ENCODE measurements around the gene C9orf85. TPM values are rescaled to one million over a fixed set of nuclear protein-coding genes. Genes with fewer than 3 reads are reported as not detected.

C9orf85 gene
- polyA plus RNA-seq, 1 experiment = 16.1 TPM

- CTCF ChIA-PET = interaction anchor here (0.6 kb wide), 1 partner anchor 437 kb away, joined by 3 read pairs; no protein-coding TSS in a partner anchor
- H3K36me3 ChIP-seq (ENCODE audit: control insufficient read depth, insufficient read depth, low read length) = peaks cover 1% of the 10 kb centered on the region; the same call in 1 of the 2 replicates
- TF ChIP-seq CTCF (IDR thresholded peaks at IDR 0.05; ENCODE audit: insufficient read depth, low read depth, low read length) = no peak
- H3K27me3 ChIP-seq (ENCODE audit: control insufficient read depth, insufficient read depth, low read length) = no peaks in the 10 kb centered on the region
- no peak for DNase-seq (ENCODE audit: low read depth)
- POLR2A ChIA-PET = no interaction called here
- no peak overlapping the region for H3K4me3 ChIP-seq (ENCODE audit: low read depth, low read length)
Observed at GRCh38 chr9:71878327-71879274, 32.8 kb upstream of the C9orf85 start.

GRCh38 chr9:71879644-71880174, 31.7 kb upstream of the C9orf85 start:
- no peaks in the 10 kb centered on the region for H3K27me3 ChIP-seq (ENCODE audit: control insufficient read depth, insufficient read depth, low read length)
- no peak overlapping the region for H3K4me3 ChIP-seq (ENCODE audit: low read depth, low read length)
- H3K36me3 ChIP-seq (ENCODE audit: control insufficient read depth, insufficient read depth, low read length) = no peaks in the 10 kb centered on the region
- no peak for TF ChIP-seq CTCF (IDR thresholded peaks at IDR 0.05; ENCODE audit: insufficient read depth, low read depth, low read length)
- CTCF ChIA-PET = no interaction called here
- no peak for DNase-seq (ENCODE audit: low read depth)
- POLR2A ChIA-PET = interaction anchor here (0.5 kb wide), 1 partner anchor 64 kb away, joined by 3 read pairs; no protein-coding TSS in a partner anchor

- H3K4me3 ChIP-seq (ENCODE audit: low read depth, low read length) = no peak overlapping the region
- DNase-seq (ENCODE audit: low read depth) = no peak
- POLR2A ChIA-PET = no interaction called here
- H3K27me3 ChIP-seq (ENCODE audit: control insufficient read depth, insufficient read depth, low read length) = no peaks in the 10 kb centered on the region
- no peak for TF ChIP-seq CTCF (IDR thresholded peaks at IDR 0.05; ENCODE audit: insufficient read depth, low read depth, low read length)
- CTCF ChIA-PET = no interaction called here
- H3K36me3 ChIP-seq (ENCODE audit: control insufficient read depth, insufficient read depth, low read length) = no peaks in the 10 kb centered on the region
Observed at GRCh38 chr9:71884005-71884404, 27.4 kb upstream of the C9orf85 start.

- no peak overlapping the region for H3K4me3 ChIP-seq (ENCODE audit: low read depth, low read length)
- H3K36me3 ChIP-seq (ENCODE audit: control insufficient read depth, insufficient read depth, low read length) = no peaks in the 10 kb centered on the region
- ChIA-PET CTCF (no interaction called here), POLR2A (no interaction called here)
- TF ChIP-seq CTCF (IDR thresholded peaks at IDR 0.05; ENCODE audit: insufficient read depth, low read depth, low read length) = no peak
- no peaks in the 10 kb centered on the region for H3K27me3 ChIP-seq (ENCODE audit: control insufficient read depth, insufficient read depth, low read length)
- no peak for DNase-seq (ENCODE audit: low read depth)
Observed at GRCh38 chr9:71885467-71885866, 26.0 kb upstream of the C9orf85 start.

DNA sequence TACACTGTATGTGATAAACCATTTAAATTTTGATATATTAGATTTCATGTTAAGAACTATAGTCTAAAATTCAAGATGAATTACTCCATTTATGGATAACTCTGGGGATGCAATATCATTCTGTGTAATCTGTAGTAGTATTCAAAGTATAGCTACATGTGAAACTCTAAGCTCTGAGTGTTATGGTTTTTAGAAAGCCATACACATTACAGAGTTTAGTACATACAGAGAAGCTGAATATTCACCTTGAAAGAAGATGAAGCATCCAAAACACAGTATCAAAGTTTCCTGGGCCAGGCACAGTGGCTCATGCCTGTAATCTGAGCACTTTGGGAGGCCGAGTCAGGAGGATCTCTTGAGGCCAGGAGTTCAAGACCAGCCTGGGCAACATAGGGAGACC, 25.4 kb upstream of the C9orf85 start:
- no peaks in the 10 kb centered on the region for H3K36me3 ChIP-seq (ENCODE audit: control insufficient read depth, insufficient read depth, low read length)
- no peak for TF ChIP-seq CTCF (IDR thresholded peaks at IDR 0.05; ENCODE audit: insufficient read depth, low read depth, low read length)
- POLR2A ChIA-PET = no interaction called here
- H3K27me3 ChIP-seq (ENCODE audit: control insufficient read depth, insufficient read depth, low read length) = no peaks in the 10 kb centered on the region
- no peak overlapping the region for H3K4me3 ChIP-seq (ENCODE audit: low read depth, low read length)
- CTCF ChIA-PET = no interaction called here
- no peak for DNase-seq (ENCODE audit: low read depth)

Data from BJ (cell line).